ENCODE data around the gene MIER1.

Gene MIER1

DNA sequence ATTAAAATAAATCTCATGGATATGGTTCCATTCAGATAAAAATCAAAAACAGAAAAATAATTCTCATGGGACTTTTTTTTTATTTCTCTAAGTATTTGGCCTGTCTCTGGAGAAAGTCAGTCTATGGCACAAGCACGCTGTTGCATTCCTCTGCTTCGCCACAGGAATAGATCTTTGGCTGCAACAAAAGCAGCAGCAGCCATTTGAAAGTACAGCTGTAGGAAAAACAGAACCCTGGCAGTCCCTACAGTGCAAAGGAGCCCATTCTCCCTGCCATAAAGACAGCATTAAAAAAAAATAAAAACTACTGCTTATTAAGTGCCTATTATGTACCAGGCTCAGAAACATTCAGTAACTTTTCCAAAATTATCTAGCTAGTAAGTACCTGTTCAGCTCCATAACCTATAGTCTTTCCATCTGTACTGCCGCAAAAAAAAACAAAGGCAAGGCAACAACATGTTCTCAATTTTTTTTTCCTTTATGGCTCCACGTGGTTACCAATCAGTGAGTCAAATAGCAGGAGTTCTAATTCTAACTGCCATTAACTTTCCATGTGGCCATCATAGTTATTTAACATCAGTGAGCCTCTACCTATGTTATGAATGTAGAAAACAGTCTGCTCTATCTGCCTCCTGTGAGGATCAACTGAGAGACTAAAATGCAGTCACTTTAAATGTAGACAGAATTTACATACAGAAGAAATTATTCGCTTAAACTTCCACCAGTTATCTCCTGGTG is 106.5 kb downstream of the MIER1 start:
- Histone ChIP-seq H4K20me1 (ENCODE audit: insufficient read depth) (no peaks in the 10 kb centered on the region), H3K27ac (no peak overlapping the region), H3K4me3 (IDR thresholded peaks at IDR 0.05; ENCODE audit: insufficient read depth, low read depth, low read length) (no peak overlapping the region), H3K4me1 (ENCODE audit: low read depth, poor library complexity, severe bottlenecking) (no peaks in the 10 kb centered on the region), H3K79me2 (ENCODE audit: insufficient read depth, low read depth) (no peaks in the 10 kb centered on the region), H3K36me3 (ENCODE audit: insufficient read depth) (no peaks in the 10 kb centered on the region), H2AFZ (ENCODE audit: low read depth) (no peak overlapping the region), H3K9ac (no peak overlapping the region), H3K27me3 (ENCODE audit: insufficient read depth, low read depth) (no peaks in the 10 kb centered on the region), H3K4me2 (no peak overlapping the region)
- TF ChIP-seq, protein P1, sequence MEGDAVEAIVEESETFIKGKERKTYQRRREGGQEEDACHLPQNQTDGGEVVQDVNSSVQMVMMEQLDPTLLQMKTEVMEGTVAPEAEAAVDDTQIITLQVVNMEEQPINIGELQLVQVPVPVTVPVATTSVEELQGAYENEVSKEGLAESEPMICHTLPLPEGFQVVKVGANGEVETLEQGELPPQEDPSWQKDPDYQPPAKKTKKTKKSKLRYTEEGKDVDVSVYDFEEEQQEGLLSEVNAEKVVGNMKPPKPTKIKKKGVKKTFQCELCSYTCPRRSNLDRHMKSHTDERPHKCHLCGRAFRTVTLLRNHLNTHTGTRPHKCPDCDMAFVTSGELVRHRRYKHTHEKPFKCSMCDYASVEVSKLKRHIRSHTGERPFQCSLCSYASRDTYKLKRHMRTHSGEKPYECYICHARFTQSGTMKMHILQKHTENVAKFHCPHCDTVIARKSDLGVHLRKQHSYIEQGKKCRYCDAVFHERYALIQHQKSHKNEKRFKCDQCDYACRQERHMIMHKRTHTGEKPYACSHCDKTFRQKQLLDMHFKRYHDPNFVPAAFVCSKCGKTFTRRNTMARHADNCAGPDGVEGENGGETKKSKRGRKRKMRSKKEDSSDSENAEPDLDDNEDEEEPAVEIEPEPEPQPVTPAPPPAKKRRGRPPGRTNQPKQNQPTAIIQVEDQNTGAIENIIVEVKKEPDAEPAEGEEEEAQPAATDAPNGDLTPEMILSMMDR (conservative IDR thresholded peaks at IDR 0.05; ENCODE audit: low read depth, low read length), result no peak

DNA sequence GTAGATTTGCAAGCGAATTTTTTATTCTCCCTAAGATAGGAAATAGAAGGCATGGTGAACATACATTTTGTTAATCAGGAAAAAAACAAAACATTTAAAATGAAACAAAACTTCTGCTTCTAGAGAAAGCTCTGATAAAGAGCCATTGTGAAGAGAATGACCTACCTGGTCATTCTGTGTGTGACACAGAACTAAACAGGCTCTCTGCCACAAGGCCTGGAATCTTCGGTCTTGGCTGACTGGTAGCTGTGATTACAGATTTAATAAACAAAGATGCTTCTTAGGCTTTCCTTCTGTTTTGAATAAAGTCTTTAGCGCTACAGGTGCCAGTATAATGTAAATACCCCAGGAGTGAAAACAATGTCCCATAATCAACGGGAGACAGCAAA is 107.1 kb downstream of the MIER1 start:
- no peaks in the 10 kb centered on the region for H3K4me1 ChIP-seq (ENCODE audit: low read depth, poor library complexity, severe bottlenecking)
- no peaks in the 10 kb centered on the region for H4K20me1 ChIP-seq (ENCODE audit: insufficient read depth)
- H3K27me3 ChIP-seq (ENCODE audit: insufficient read depth, low read depth), result no peaks in the 10 kb centered on the region
- TF ChIP-seq, protein P1 (conservative IDR thresholded peaks at IDR 0.05; ENCODE audit: low read depth, low read length), result no peak
- H3K27ac ChIP-seq, result no peak overlapping the region
- no peaks in the 10 kb centered on the region for H3K79me2 ChIP-seq (ENCODE audit: insufficient read depth, low read depth)
- no peak overlapping the region for H3K4me3 ChIP-seq (IDR thresholded peaks at IDR 0.05; ENCODE audit: insufficient read depth, low read depth, low read length)
- no peaks in the 10 kb centered on the region for H3K36me3 ChIP-seq (ENCODE audit: insufficient read depth)
- no peak overlapping the region for H3K9ac ChIP-seq
- no peak overlapping the region for H3K4me2 ChIP-seq
- no peak overlapping the region for H2AFZ ChIP-seq (ENCODE audit: low read depth)

Measured in KMS-11 (cell line).